ENCODE results near the gene FIG4. TPM values are rescaled to one million over a fixed set of nuclear protein-coding genes. Genes with fewer than 3 reads are reported as not detected.
"Not testable (repeated sequence)": the region's sequence is repeated elsewhere in the genome, so short reads cannot be mapped to it uniquely, and the experiment has no call there.

FIG4 gene
- total RNA-seq, 1 experiment from 2014 or later: 19.0 TPM

DNA sequence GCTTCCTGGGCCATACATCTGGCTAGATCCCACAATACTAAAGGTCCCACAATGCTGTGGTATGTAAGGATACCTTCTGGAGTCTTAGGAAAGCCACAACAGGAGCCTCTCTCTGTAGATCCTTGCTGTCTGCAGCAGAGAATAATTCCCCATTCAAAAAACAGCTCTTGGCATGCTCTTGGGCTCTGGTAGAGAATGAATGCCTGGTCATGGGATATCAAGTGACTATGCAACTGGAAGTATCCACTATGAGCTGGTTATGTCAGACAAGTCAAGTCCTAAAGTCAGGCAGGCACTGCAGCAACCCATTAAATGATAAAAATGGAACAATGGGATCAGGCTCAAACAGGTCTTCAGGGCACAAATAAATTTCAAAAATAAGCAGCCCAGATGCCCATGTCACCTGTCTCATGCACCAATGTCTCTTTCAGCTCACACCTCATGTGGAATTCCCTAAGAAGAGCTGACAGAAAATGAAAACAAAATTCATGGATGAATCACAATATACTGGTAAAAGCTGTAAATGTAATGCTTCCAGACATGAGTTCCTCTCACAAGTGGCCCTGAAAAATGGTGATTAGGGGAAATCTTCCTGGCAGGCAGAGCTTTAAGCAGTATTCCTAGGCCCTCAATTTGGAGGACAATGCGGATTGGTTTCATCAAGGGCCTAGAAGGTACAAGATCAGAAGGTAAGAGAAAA is 4.4 kb upstream of the FIG4 start:
- Histone ChIP-seq H3K36me3 (replicated peaks; ENCODE audit: control insufficient read depth, insufficient read depth, low read length) (no peaks in the 10 kb centered on the region), H3K27me3 (ENCODE audit: control insufficient read depth, insufficient read depth, low read length) (peaks cover 2% of the 10 kb centered on the region), H3K4me3 (ENCODE audit: insufficient read depth, low read depth, low read length) (no peak overlapping the region)
- DNase-seq: no peak

DNA sequence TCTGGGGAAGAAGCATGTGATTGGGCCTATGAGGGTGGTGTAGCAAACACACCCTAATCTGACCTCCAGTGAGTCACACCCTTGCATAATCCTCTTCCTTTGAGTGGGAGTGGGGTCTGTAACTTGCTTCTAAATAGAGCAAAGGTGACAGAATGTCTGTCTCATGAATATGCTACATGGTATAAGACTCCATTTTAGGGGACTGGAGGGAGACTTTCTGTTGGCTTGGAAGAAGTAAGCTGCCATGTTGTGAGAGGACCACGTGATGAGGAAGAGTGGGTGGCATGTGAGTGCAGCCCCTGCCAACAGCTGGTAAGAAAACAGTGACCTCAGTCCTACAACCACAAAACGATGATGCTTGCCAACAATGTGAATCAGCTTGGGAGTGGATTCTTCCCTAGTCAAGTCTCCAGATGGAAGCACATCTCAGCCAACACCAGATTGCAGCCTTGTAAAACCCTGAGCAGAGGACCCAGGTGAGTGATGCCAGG is 3.8 kb upstream of the FIG4 start:
- no peak overlapping the region for H3K4me3 ChIP-seq (ENCODE audit: insufficient read depth, low read depth, low read length)
- no peak for DNase-seq
- peaks cover 2% of the 10 kb centered on the region for H3K27me3 ChIP-seq (ENCODE audit: control insufficient read depth, insufficient read depth, low read length)
- no peaks in the 10 kb centered on the region for H3K36me3 ChIP-seq (replicated peaks; ENCODE audit: control insufficient read depth, insufficient read depth, low read length)

DNA sequence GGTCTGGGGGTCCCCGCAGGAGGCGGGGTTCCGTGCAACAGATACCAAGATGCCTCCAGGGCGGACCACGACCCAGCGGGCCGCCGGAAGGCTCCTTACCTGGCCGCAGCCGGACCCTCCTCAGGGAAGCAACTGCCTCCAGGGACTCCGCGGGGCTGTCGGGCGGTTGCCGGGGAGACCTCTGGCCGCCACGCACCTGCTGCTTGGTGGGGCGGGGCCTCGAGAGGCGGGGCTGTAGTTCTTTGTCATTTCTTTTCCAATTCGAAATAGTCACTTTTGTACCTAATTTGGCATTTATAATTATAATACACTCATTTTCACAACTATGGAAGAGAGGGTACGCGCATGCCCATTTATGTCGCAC is 741 bp upstream of the FIG4 start:
- DNase-seq: peak; percentile 89

DNA sequence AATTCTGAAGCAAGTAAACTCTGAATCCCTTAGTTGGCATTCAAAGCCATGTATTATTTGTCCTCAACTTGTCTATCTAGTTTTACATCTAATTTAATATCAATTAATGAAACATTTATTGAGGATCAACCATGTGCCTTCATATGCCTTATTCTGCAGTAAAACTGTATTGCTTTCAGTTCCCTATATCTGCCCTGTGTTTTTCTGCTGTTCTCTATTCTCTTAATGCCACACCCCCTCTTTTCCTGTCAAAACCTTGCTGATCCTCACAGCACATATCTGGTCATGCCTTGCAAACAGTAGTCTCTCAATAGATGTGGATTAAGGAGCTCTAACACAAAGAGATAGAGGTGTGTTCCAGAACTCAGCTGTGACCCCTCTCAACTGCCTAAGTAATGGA is 2.0 kb downstream of the FIG4 start:
- Histone ChIP-seq H3K4me3 (ENCODE audit: insufficient read depth, low read depth, low read length) (no peak overlapping the region), H3K36me3 (replicated peaks; ENCODE audit: control insufficient read depth, insufficient read depth, low read length) (no peaks in the 10 kb centered on the region; the same call in 1 of the 2 replicates), H3K27me3 (ENCODE audit: control insufficient read depth, insufficient read depth, low read length) (peaks cover 2% of the 10 kb centered on the region)
- DNase-seq: no peak

More for the DNA sequence above, 741 bp upstream of the FIG4 start:
- Histone ChIP-seq H3K27me3 (ENCODE audit: control insufficient read depth, insufficient read depth, low read length) (peaks cover 2% of the 10 kb centered on the region), H3K4me3 (ENCODE audit: insufficient read depth, low read depth, low read length) (peak overlapping the region; percentile 59), H3K36me3 (replicated peaks; ENCODE audit: control insufficient read depth, insufficient read depth, low read length) (no peaks in the 10 kb centered on the region)

DNA sequence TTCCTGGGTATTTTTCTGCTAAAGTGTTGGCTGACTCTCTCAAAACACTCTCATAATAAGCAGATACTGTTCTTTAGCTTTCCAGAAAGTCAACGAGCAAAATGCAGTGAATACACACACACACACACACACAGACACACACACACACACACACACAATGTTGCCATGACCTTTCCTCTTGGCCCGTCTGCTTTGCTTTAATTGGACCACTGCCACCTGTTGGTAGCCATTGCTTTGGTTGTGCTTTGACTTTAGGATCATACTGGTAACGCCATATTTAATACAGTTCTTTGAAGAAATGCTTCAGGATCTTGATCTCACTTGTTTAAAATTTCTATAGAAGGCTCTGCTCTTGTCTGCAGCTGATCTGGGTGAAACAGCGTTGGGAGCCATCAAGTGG is 4.4 kb downstream of the FIG4 start:
- Histone ChIP-seq H3K4me3 (ENCODE audit: insufficient read depth, low read depth, low read length) (no peak overlapping the region), H3K36me3 (replicated peaks; ENCODE audit: control insufficient read depth, insufficient read depth, low read length) (no peaks in the 10 kb centered on the region; the same call in 1 of the 2 replicates), H3K27me3 (ENCODE audit: control insufficient read depth, insufficient read depth, low read length) (no peaks in the 10 kb centered on the region)
- no peak for DNase-seq

DNA sequence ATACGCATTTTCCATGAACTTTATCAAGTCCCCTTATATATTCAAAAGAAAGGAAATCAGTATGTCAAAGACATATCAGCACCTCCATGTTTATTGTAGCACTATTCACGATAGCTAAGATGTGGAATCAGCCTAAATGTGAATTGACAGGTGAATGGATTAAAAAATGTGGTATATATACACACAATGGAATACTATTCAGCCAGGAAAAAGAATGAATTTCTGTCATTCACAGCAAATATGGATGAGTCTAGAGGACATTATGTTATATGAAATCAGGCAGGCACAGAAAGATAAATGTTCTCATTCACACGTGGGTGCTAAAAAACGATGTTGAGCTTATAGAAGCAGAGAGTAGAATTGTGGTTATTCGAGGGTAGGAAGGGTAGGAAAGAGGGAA is 5.3 kb downstream of the FIG4 start:
- DNase-seq: no peak
- Histone ChIP-seq H3K36me3 (replicated peaks; ENCODE audit: control insufficient read depth, insufficient read depth, low read length) (no peaks in the 10 kb centered on the region; the same call in 1 of the 2 replicates), H3K4me3 (ENCODE audit: insufficient read depth, low read depth, low read length) (no peak overlapping the region), H3K27me3 (ENCODE audit: control insufficient read depth, insufficient read depth, low read length) (no peaks in the 10 kb centered on the region)

DNA sequence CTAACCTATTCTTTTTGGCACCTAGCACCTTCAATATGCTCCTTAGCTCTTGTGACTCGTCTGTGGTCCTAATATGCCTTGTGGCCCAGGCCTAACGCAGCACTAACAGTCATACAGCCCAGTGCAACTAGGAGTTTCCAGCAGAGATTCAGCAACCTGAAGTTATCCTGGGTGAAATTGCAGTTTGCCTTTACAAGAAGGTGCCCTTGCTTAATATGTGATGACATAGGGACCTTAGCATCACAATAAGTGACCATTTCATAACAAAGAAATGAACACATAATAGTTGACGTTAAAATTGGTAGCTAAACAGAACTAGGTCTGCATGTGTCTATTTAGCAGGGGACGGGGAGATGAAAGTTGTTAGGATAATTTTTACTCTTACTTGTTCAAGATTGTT is 10.1 kb downstream of the FIG4 start:
- no peak for DNase-seq
- H3K4me3 ChIP-seq (ENCODE audit: insufficient read depth, low read depth, low read length): no peak overlapping the region
- H3K36me3 ChIP-seq (replicated peaks; ENCODE audit: control insufficient read depth, insufficient read depth, low read length): no peaks in the 10 kb centered on the region
- H3K27me3 ChIP-seq (ENCODE audit: control insufficient read depth, insufficient read depth, low read length): no peaks in the 10 kb centered on the region

DNA sequence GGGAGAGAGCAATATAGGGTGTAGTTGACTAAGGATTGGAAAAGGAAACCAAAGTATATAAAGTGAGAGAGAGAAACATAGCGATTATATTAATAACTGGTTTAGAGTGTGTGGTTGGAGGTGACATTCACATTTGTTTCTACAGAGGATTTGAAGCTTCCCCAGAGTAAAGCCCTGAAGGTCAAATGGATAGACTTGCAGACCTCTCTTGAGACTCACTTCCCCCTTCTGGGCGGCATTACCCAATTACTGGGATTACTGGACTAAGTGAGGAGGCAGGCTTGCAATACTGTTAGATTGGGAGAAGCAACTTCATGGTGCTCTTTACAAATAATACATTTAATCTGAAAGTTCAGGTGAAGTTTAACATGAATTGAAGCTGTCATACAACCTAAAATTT is 10.7 kb downstream of the FIG4 start:
- H3K27me3 ChIP-seq (ENCODE audit: control insufficient read depth, insufficient read depth, low read length): no peaks in the 10 kb centered on the region

DNA sequence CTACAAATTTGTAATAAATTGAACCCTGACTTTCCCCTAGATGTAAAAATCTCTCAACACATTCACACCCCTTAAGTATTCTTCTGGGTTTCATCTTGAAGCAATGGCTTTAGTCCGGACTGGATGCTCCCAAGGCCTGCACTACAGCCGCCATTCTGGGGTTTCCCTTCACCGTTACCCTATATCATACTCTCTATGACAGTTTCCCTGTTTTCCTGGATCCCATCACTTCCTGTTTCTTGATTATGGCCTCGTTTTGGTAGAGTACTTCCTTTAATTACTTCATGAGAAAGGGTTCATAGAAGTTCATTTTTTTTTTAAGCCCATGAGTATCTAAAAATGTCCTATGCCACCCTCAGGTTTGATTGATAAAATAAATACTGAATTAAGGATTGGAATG is 11.7 kb downstream of the FIG4 start:
- Histone ChIP-seq H3K36me3 (replicated peaks; ENCODE audit: control insufficient read depth, insufficient read depth, low read length) (no peaks in the 10 kb centered on the region), H3K4me3 (ENCODE audit: insufficient read depth, low read depth, low read length) (no peak overlapping the region), H3K27me3 (ENCODE audit: control insufficient read depth, insufficient read depth, low read length) (no peaks in the 10 kb centered on the region)
- no peak for DNase-seq

More for the DNA sequence above, 10.7 kb downstream of the FIG4 start:
- no peak overlapping the region for H3K4me3 ChIP-seq (ENCODE audit: insufficient read depth, low read depth, low read length)
- H3K36me3 ChIP-seq (replicated peaks; ENCODE audit: control insufficient read depth, insufficient read depth, low read length): no peaks in the 10 kb centered on the region
- DNase-seq: no peak

DNA sequence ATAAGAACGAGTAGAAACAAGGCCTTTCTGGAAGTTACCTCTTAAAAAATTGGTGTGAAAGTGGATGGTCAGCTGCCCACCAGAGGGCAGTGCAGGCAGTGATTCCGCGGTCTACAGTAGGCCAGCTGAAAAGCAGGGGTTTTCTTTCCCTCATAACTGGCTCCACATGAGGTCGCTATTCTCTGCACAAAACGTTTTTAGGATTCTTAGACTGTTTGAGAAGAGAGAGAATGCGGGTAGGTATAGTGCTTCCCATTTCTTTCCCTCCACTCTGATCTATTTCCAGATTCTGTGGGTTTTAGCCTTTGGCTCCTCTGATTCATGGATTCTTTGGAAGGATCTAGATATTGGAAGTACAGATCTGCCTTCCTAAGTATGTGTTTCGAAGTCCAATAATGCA is 14.2 kb downstream of the FIG4 start:
- Histone ChIP-seq H3K27me3 (ENCODE audit: control insufficient read depth, insufficient read depth, low read length) (no peaks in the 10 kb centered on the region), H3K4me3 (ENCODE audit: insufficient read depth, low read depth, low read length) (no peak overlapping the region), H3K36me3 (replicated peaks; ENCODE audit: control insufficient read depth, insufficient read depth, low read length) (no peaks in the 10 kb centered on the region)
- DNase-seq: peak; percentile 64

DNA sequence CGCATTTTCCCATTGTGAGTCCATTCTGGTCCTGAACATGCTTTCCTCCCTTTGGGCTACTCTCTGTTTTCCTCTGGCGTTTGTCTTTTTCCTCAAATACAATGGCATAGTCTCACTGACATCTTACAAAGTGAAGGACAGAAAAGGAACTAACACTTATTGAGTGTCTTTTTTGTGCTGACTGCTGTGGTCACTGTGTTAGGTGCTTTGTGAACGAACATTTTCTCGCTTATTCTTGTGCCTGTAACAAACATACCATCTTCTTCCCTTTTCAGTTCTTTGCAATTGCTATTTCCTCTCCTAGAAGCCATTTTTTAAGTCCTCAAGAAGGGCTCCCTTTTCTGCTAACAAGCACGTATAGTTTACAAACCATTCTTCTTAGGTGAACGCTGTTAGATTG is 15.4 kb downstream of the FIG4 start:
- H3K4me3 ChIP-seq (ENCODE audit: insufficient read depth, low read depth, low read length): no peak overlapping the region
- no peak for DNase-seq
- no peaks in the 10 kb centered on the region for H3K36me3 ChIP-seq (replicated peaks; ENCODE audit: control insufficient read depth, insufficient read depth, low read length)
- H3K27me3 ChIP-seq (ENCODE audit: control insufficient read depth, insufficient read depth, low read length): no peaks in the 10 kb centered on the region

DNA sequence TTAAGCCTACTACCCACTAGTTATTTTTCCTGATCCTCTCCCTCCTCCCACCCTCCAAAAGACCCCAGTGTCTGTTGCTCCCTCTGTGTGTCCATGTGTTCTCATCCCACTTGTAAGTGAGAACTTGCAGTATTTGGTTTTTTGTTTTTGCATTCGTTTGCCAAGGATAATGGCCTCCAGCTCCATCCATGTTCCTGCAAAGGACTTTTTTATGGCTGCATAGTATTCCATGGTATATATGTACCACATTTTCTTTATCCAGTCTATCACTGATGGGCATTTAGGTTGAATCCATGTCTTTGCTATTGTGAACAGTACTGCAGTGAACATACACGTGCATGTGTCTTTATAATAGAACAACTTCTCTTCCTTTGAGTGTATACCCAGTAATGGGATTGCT is 17.0 kb downstream of the FIG4 start:
- H3K4me3 ChIP-seq (ENCODE audit: insufficient read depth, low read depth, low read length): not testable (repeated sequence)

DNA sequence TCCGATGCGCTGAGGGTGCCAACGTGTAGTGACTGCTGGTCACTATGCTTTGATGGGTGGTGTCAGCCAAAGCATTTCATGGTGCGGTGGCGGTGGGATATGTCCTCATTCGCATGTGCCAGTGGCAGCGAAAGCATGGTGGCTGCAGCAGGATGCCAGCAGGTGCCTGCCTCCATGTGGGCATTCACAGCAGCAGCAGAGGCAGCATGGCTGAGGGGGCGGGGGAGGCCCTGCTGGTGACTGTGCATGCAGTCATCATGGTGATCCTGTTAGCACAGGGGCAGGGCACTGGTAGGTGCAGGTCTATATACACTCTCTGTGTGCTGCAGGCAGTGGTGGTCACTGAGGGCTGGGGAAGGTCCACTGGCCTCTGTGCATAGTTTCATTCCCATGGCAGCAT is 22.0 kb downstream of the FIG4 start:
- Histone ChIP-seq H3K36me3 (replicated peaks; ENCODE audit: control insufficient read depth, insufficient read depth, low read length) (peaks cover 1% of the 10 kb centered on the region), H3K27me3 (ENCODE audit: control insufficient read depth, insufficient read depth, low read length) (no peaks in the 10 kb centered on the region), H3K4me3 (ENCODE audit: insufficient read depth, low read depth, low read length) (no peak overlapping the region)
- no peak for DNase-seq

More for the DNA sequence above, 17.0 kb downstream of the FIG4 start:
- H3K27me3 ChIP-seq (ENCODE audit: control insufficient read depth, insufficient read depth, low read length); DNase-seq; H3K36me3 ChIP-seq (replicated peaks; ENCODE audit: control insufficient read depth, insufficient read depth, low read length): not testable (repeated sequence)

DNA sequence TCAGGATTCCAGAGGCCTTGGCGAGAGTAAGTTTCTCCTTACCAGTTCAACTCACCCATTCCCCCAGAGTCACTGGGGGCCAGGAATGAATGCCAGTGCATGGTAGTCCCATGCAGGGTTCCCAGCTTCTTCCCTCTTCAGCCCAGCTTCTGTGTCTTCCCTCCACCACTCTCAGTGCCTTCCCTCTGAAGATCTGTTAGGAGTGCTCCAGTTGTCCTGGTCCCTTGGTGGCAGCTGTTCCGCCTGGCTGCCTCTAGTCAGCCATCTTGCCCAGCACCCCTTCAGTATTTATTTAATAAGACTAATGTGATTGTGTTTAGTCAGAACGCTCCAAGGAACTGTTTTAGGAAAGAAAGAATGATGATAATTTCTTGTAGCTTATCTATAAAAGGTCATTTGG is 23.1 kb downstream of the FIG4 start:
- Histone ChIP-seq H3K36me3 (replicated peaks; ENCODE audit: control insufficient read depth, insufficient read depth, low read length) (peaks cover 1% of the 10 kb centered on the region), H3K27me3 (ENCODE audit: control insufficient read depth, insufficient read depth, low read length) (no peaks in the 10 kb centered on the region), H3K4me3 (ENCODE audit: insufficient read depth, low read depth, low read length) (no peak overlapping the region)
- no peak for DNase-seq

DNA sequence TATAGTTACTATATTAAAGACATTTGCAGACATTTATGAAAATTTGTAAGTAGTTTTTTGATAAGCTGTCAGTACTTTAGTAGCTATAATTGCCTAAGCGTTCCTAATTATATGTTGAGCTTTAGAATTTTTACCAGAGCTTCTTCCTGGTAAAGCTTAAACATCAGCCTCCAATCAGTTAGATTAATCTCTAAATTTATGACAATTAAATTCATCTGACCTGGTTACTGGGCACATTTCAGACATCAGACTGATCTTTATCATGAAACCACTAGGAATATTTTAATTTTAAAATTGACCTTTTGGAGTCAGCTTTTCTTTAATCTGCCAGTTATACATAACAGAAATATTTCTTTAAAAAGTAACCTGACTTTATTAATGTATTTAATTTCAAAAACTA is 23.5 kb downstream of the FIG4 start:
- H3K4me3 ChIP-seq (ENCODE audit: insufficient read depth, low read depth, low read length): no peak overlapping the region
- H3K36me3 ChIP-seq (replicated peaks; ENCODE audit: control insufficient read depth, insufficient read depth, low read length): peaks cover 1% of the 10 kb centered on the region
- no peak for DNase-seq

DNA sequence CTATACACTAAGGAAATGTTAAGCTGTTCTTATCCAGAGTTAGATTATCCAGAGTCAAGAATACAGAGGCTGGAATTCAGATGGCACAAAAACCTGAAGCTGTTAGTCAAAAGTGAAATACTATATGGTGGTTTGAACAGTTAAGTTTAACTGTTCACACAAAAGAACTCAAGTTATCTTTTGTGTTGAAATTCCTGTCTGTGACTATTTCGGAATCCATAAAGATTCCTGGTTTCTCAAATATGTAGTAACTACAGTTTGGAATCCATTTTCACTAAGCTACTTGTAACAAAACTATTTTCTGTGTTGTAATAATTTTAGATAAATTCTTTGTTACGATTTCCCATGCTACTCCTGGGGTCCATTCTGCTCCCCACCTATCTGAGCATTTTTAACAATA is 24.5 kb downstream of the FIG4 start:
- no peak for DNase-seq

More for the DNA sequence above, 23.5 kb downstream of the FIG4 start:
- H3K27me3 ChIP-seq (ENCODE audit: control insufficient read depth, insufficient read depth, low read length): no peaks in the 10 kb centered on the region

More for the DNA sequence above, 24.5 kb downstream of the FIG4 start:
- no peak overlapping the region for H3K4me3 ChIP-seq (ENCODE audit: insufficient read depth, low read depth, low read length)
- no peaks in the 10 kb centered on the region for H3K27me3 ChIP-seq (ENCODE audit: control insufficient read depth, insufficient read depth, low read length)
- peaks cover 1% of the 10 kb centered on the region for H3K36me3 ChIP-seq (replicated peaks; ENCODE audit: control insufficient read depth, insufficient read depth, low read length)

Data from H7 (cell line).